ENCODE results near the gene POMGNT1.
"Not testable (repeated sequence)": the region's sequence is repeated elsewhere in the genome, so short reads cannot be mapped to it uniquely, and the experiment has no call there.

POMGNT1 gene

DNA sequence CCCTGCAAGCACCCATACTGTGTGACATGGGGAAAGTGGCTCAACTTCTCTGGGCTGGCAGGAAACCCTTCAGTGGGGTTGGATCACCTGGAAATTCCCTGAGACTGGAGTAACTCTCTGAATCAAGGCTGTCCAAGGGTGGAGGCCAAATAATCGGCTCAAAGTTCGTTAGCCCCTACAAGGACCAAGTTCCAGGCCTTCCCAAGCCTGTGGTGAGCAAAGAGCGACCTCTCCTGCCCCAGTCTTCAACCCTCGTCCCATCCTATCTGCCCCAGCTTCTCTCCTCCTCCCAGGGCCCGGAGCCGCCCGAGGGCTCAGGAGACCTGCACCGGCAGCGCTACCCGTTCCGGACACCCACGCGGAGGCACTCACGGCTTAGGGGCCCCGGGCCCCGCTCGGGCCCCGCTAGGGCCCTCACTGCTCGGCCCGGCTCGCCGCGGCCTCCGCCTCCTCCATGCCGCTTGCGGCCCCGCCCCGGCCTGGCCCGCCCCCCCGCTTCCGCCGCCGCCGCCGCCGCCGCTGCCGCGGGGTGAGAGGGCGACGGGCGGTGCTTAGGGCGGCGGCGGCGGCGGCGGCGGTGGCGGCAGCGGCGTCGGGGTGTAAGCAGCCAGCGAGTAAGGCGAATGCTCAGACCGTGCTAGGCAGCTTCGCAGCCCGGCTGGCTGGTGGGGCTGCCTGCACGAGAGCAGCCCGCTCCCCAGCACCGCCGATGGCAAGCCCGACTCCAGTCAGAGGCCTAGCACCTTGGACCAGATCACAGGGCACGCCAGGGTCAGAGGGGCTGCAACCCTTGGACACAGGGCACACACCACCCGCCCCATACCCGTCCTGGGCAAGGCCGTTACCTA lies at the start of gene POMGNT1:
POMGNT1 (minus strand) TSS at position 471 of the 848 bp plus-strand sequence. CDS start 613 bp downstream, outside the sequence.
- TF ChIP-seq CTCF (IDR thresholded peaks at IDR 0.05; ENCODE audit: insufficient read depth, low read depth, low read length, missing control alignments), result no peak
- peak within 1 kb of the TSS; percentile 96 for H3K4me3 ChIP-seq (ENCODE audit: low read depth, low read length)
- DNase-seq (ENCODE audit: low read depth), result peak; percentile 86

GRCh38 chr1:46247436-46248121 lies 49.3 kb upstream of the POMGNT1 start, which contains the start of gene RAD54L:
RAD54L (plus strand) TSS chr1:46247763; CDS start chr1:46248406, 643 bp downstream.
- peak; percentile 100 for DNase-seq (ENCODE audit: low read depth)
- no peak for TF ChIP-seq CTCF (IDR thresholded peaks at IDR 0.05; ENCODE audit: insufficient read depth, low read depth, low read length, missing control alignments)
- H3K4me3 ChIP-seq (ENCODE audit: low read depth, low read length), result peak within 1 kb of the TSS; percentile 88

DNA sequence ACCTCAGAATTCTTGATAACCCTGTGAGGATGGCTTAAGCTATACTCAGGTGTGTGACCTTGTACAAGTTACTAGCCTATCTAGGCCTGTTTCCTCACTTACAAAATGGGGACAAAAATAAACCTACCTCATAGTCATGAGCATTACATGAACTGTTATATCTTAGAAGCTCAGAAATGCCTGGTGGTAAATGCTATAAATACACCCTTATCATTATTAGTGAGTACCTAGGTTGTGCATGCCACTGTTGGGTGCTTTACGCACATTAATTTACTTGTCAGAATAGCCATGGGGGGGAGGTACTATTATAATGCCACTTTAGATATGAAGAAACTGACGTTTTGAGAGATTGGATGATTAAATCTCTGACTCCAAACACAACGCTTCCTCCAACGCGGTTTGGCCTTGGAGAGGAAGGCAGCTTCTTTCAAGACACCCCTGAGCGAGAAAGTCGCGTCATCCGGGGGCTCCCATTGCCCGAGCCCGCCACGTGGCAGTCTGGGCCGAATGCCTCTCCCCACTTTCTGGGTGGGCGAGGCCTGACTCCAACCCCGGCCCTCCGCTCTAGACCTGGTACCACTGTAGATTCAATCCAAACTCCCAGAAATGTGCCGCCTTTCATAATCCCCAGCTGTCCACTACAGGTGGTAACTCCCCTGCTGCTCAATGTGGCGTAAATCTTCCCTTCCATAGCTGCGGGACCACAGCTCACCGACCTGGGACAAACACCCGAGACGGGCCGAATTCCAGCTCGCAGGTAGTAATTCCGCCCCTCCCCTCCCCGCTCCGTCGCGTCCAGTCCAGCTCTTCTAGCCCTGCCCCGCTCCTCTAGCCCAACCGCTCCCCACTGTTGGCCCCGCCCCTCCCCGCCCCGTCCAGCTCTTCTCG lies 48.6 kb upstream of the POMGNT1 start:
- peak overlapping the region; percentile 84 for H3K4me3 ChIP-seq (ENCODE audit: low read depth, low read length)

GRCh38 chr1:46246136-46246535 lies 47.9 kb upstream of the POMGNT1 start:
- not testable (repeated sequence) for DNase-seq (ENCODE audit: low read depth); H3K4me3 ChIP-seq (ENCODE audit: low read depth, low read length)

More for the DNA sequence above, 48.6 kb upstream of the POMGNT1 start:
- peak; percentile 70 for DNase-seq (ENCODE audit: low read depth)
- no peak for TF ChIP-seq CTCF (IDR thresholded peaks at IDR 0.05; ENCODE audit: insufficient read depth, low read depth, low read length, missing control alignments)

GRCh38 chr1:46244656-46245371 lies 46.6 kb upstream of the POMGNT1 start:
- no peak overlapping the region for H3K4me3 ChIP-seq (ENCODE audit: low read depth, low read length)
- DNase-seq (ENCODE audit: low read depth), result peak; percentile 49
- TF ChIP-seq CTCF (IDR thresholded peaks at IDR 0.05; ENCODE audit: insufficient read depth, low read depth, low read length, missing control alignments), result peak; percentile 43

- not testable (repeated sequence) for H3K4me3 ChIP-seq (ENCODE audit: low read depth, low read length)
Observed at GRCh38 chr1:46243831-46244230, 45.6 kb upstream of the POMGNT1 start.

GRCh38 chr1:46242918-46243317 lies 44.7 kb upstream of the POMGNT1 start:
- DNase-seq (ENCODE audit: low read depth), result no peak
- no peak for TF ChIP-seq CTCF (IDR thresholded peaks at IDR 0.05; ENCODE audit: insufficient read depth, low read depth, low read length, missing control alignments)

More at GRCh38 chr1:46243831-46244230, 45.6 kb upstream of the POMGNT1 start:
- DNase-seq (ENCODE audit: low read depth), result not testable (repeated sequence)

DNA sequence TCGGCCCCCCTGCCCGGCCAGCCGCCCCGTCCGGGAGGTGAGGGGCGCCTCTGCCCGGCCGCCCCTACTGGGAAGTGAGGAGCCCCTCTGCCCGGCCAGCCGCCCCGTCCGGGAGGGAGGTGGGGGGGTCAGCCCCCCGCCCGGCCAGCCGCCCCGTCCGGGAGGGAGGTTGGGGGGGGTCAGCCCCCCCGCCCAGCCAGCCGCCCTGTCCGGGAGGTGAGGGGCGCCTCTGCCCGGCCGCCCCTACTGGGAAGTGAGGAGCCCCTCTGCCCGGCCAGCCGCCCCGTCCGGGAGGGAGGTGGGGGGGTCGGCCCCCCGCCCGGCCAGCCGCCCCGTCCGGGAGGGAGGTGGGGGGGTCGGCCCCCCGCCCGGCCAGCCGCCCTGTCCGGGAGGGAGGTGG lies 43.5 kb upstream of the POMGNT1 start:
- not testable (repeated sequence) for H3K4me3 ChIP-seq (ENCODE audit: low read depth, low read length); DNase-seq (ENCODE audit: low read depth)

More at GRCh38 chr1:46242918-46243317, 44.7 kb upstream of the POMGNT1 start:
- no peak overlapping the region for H3K4me3 ChIP-seq (ENCODE audit: low read depth, low read length)

- DNase-seq (ENCODE audit: low read depth); H3K4me3 ChIP-seq (ENCODE audit: low read depth, low read length): not testable (repeated sequence)
Observed at GRCh38 chr1:46238865-46239264, 40.6 kb upstream of the POMGNT1 start.

All from GM12865 (cell line).